HepG2 (cell line): ENCODE data around the gene MAP2K6. TPM values are rescaled to one million over a fixed set of nuclear protein-coding genes. Genes with fewer than 3 reads are reported as not detected.

Experiments
- ARNT ChIP-seq: fragments of 450-650 bp; IDR thresholded peaks from 2 replicates; pipeline ENCODE4 v1.6.1; 2017
- DNMT3B ChIP-seq: conservative IDR thresholded peaks from 2 replicates; pipeline ENCODE4 v1.6.1; 2016; ENCODE audit warnings: missing biosample characterization, control low read depth
- FIP1L1 ChIP-seq: fragments of 200-400 bp; formaldehyde crosslinking; IDR thresholded peaks from 2 replicates; pipeline ENCODE4 v1.6.1; 2018; ENCODE audit warnings: low read depth, mild to moderate bottlenecking, low read length, moderate library complexity, borderline replicate concordance; ENCODE audit not compliant: insufficient read depth
- HIVEP1 ChIP-seq: sonication (generic); formaldehyde crosslinking; IDR thresholded peaks from 2 replicates; pipeline ENCODE4 v1.4.0; 2020; ENCODE audit warnings: mild to moderate bottlenecking, missing genetic modification reagents
- HNRNPUL1 ChIP-seq: fragments of 200-400 bp; formaldehyde crosslinking; IDR thresholded peaks from 2 replicates; pipeline ENCODE4 v1.6.1; 2017; ENCODE audit warnings: low read depth, mild to moderate bottlenecking, low read length, moderate library complexity
- ISL2 ChIP-seq: sonication (generic); formaldehyde crosslinking; IDR thresholded peaks from 2 replicates; pipeline ENCODE4 v1.5.0; 2020; ENCODE audit warnings: missing genetic modification reagents
- KAT8 ChIP-seq: IDR thresholded peaks from 2 replicates; pipeline ENCODE4 v1.6.1; 2016; ENCODE audit warnings: missing genetic modification reagents, missing compliant biosample characterization
- KDM1A ChIP-seq: IDR thresholded peaks from 2 replicates; pipeline ENCODE4 v1.6.1; 2016; ENCODE audit warnings: missing compliant biosample characterization
- KLF6 ChIP-seq: IDR thresholded peaks from 2 replicates; pipeline ENCODE4 v1.8.0; 2016; ENCODE audit warnings: missing biosample characterization, missing genetic modification reagents
- MAF1 ChIP-seq: sonication (generic); formaldehyde crosslinking; IDR thresholded peaks from 2 replicates; pipeline ENCODE4 v1.5.0; 2020; ENCODE audit warnings: missing genetic modification reagents, borderline replicate concordance
- NFATC3 ChIP-seq: sonication (generic); formaldehyde crosslinking; IDR thresholded peaks from 2 replicates; pipeline ENCODE4 v1.5.1; 2020; ENCODE audit warnings: mild to moderate bottlenecking, missing genetic modification reagents
- NR2C2 ChIP-seq: sonication (generic); formaldehyde crosslinking; IDR thresholded peaks from 2 replicates; pipeline ENCODE4 v1.4.0; 2020; ENCODE audit warnings: missing genetic modification reagents, mild to moderate bottlenecking, moderate library complexity, borderline replicate concordance
- NRL ChIP-seq: sonication (generic); formaldehyde crosslinking; IDR thresholded peaks from 2 replicates; pipeline ENCODE4 v1.5.0; 2020; ENCODE audit warnings: missing genetic modification reagents, mild to moderate bottlenecking, moderate library complexity, borderline replicate concordance
- SP1 ChIP-seq, 2 experiments: fragments of 450-650 bp in 1 of 2; sonication (generic) in 1 of 2; formaldehyde crosslinking in 1 of 2; IDR thresholded peaks; 2 replicates each; pipeline versions ENCODE4 v1.4.0 to v1.6.1; 2016 to 2020; ENCODE audit warnings: missing genetic modification reagents in 1 of 2
- ZFY ChIP-seq: sonication (generic); formaldehyde crosslinking; IDR thresholded peaks from 2 replicates; pipeline ENCODE4 v1.4.0; 2020; ENCODE audit warnings: missing genetic modification reagents
- ZNF12 ChIP-seq: sonication (generic); formaldehyde crosslinking; IDR thresholded peaks from 2 replicates; pipeline ENCODE4 v1.5.0; 2020; ENCODE audit warnings: missing genetic modification reagents
- ZNF296 ChIP-seq: sonication (generic); formaldehyde crosslinking; conservative IDR thresholded peaks from 2 replicates; pipeline ENCODE4 v1.5.0; 2020; ENCODE audit warnings: mild to moderate bottlenecking, missing genetic modification reagents
- ZNF556 ChIP-seq: sonication (generic); formaldehyde crosslinking; IDR thresholded peaks from 2 replicates; pipeline ENCODE4 v1.4.0; 2020; ENCODE audit warnings: mild to moderate bottlenecking, missing genetic modification reagents, borderline replicate concordance
- ZNF577 ChIP-seq: sonication (generic); formaldehyde crosslinking; IDR thresholded peaks from 2 replicates; pipeline ENCODE4 v1.4.0; 2020; ENCODE audit warnings: mild to moderate bottlenecking, low read depth, missing genetic modification reagents, borderline replicate concordance
- polyA plus RNA-seq, 8 experiments: library from polyadenylated mRNA; depleted of rRNA in 3 of 8; stranded (reverse) in 7 of 8; unstranded in 1 of 8; fragments of >200 nt; fragmentation: Illumina TruSeq in 4 of 8; extraction: Trizol in 4 of 8; gene quantifications; 2 replicates each; pipeline versions ENCODE4 v1.2.1 to v1.2.3, GENCODE V29; 2011 to 2016; ENCODE audit warnings: low read depth in 4 of 8, missing spikeins in 1 of 8, mixed read lengths in 1 of 8; ENCODE audit not compliant: insufficient read depth in 1 of 8
- total RNA-seq, 5 experiments: library from RNA; depleted of rRNA; stranded (reverse); fragments of >200 nt; fragmentation: Illumina TruSeq; extraction: Trizol; gene quantifications; 2 replicates each; pipeline ENCODE4 v1.2.3, GENCODE V29; 2016; ENCODE audit warnings: low read depth in 1 of 5
- TF ChIP-seq, protein P1 (sequence below): sonication (generic); formaldehyde crosslinking; IDR thresholded peaks from 2 replicates; pipeline ENCODE4 v1.5.0; 2020; ENCODE audit warnings: mild to moderate bottlenecking, missing genetic modification reagents, borderline replicate concordance
- TF ChIP-seq, protein P2 (sequence below): sonication (generic); formaldehyde crosslinking; IDR thresholded peaks from 2 replicates; pipeline ENCODE4 v1.9.0; 2022; ENCODE audit warnings: missing genetic modification reagents, mild to moderate bottlenecking, borderline replicate concordance
- TF ChIP-seq, protein P3 (sequence below): sonication (generic); formaldehyde crosslinking; conservative IDR thresholded peaks from 2 replicates; pipeline ENCODE4 v1.4.0; 2020; ENCODE audit warnings: missing genetic modification reagents

The MAP2K6 gene
- total and polyA plus RNA-seq, 2 of the 13 experiments (the other 11 are each of a cell fraction or from before 2014, with no cell fraction given) = 5.1 to 33.6 TPM

DNA sequence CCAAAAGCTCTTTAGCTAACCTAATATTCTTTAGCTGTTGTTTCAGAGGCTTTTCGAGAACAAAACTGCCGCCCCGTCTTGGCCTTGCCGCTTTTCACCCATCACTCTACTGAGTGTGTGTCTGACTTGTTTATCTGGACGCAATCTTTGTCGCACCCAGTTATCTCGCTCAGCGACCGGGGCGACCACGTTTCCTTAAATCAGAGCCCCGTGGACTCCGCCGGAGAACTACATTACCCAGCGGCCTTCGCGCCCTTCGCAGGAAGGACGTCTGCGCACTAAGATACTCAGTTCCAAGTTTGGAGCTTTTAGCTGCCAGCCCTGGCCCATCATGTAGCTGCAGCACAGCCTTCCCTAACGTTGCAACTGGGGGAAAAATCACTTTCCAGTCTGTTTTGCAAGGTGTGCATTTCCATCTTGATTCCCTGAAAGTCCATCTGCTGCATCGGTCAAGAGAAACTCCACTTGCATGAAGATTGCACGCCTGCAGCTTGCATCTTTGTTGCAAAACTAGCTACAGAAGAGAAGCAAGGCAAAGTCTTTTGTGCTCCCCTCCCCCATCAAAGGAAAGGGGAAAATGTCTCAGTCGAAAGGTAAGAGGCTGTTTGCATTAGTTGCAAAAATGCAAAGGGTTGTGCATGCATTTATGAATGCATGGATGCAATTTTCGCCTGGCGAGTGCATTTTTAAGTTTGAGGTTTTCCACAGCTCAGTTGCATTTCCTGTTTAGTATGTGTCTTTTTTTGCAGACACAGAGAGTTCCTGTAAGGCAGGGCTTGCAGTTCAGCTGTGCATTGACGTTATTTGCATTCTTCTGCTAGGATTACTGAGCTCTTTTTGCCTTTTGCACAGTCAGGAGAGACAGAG lies at the start of gene MAP2K6 (continued):
- TF ChIP-seq, protein P1, sequence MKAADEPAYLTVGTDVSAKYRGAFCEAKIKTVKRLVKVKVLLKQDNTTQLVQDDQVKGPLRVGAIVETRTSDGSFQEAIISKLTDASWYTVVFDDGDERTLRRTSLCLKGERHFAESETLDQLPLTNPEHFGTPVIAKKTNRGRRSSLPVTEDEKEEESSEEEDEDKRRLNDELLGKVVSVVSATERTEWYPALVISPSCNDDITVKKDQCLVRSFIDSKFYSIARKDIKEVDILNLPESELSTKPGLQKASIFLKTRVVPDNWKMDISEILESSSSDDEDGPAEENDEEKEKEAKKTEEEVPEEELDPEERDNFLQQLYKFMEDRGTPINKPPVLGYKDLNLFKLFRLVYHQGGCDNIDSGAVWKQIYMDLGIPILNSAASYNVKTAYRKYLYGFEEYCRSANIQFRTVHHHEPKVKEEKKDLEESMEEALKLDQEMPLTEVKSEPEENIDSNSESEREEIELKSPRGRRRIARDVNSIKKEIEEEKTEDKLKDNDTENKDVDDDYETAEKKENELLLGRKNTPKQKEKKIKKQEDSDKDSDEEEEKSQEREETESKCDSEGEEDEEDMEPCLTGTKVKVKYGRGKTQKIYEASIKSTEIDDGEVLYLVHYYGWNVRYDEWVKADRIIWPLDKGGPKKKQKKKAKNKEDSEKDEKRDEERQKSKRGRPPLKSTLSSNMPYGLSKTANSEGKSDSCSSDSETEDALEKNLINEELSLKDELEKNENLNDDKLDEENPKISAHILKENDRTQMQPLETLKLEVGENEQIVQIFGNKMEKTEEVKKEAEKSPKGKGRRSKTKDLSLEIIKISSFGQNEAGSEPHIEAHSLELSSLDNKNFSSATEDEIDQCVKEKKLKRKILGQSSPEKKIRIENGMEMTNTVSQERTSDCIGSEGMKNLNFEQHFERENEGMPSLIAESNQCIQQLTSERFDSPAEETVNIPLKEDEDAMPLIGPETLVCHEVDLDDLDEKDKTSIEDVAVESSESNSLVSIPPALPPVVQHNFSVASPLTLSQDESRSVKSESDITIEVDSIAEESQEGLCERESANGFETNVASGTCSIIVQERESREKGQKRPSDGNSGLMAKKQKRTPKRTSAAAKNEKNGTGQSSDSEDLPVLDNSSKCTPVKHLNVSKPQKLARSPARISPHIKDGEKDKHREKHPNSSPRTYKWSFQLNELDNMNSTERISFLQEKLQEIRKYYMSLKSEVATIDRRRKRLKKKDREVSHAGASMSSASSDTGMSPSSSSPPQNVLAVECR (CRISPR knock-in tag) = peak; percentile 67; the same call in 1 of the 2 replicates
- TF ChIP-seq ARNT (no peak), HNRNPUL1 (no peak), DNMT3B (CRISPR knock-in tag) (0 out of 2 replicates have a peak, but pooled peaks have one; percentile 59), NFATC3 (CRISPR knock-in tag) (no peak), KAT8 (CRISPR knock-in tag) (peak; percentile 66; the same call in 1 of the 2 replicates), ZNF12 (CRISPR knock-in tag) (0 out of 2 replicates have a peak, but pooled peaks have one; percentile 18), HIVEP1 (CRISPR knock-in tag) (no peak; the same call in 1 of the 2 replicates), SP1 (IDR thresholded peaks at IDR 0.05) (no peak), SP1 (CRISPR knock-in tag; IDR thresholded peaks at IDR 0.05) (no peak), ZFY (CRISPR knock-in tag) (peak; percentile 72; the same call in 1 of the 2 replicates), ISL2 (CRISPR knock-in tag) (peak; percentile 32; the same call in 1 of the 2 replicates), NR2C2 (CRISPR knock-in tag) (no peak), KDM1A (CRISPR knock-in tag) (no peak), ZNF556 (CRISPR knock-in tag) (no peak), NRL (no peak; the same call in 1 of the 2 replicates), ZNF296 (CRISPR knock-in tag) (no peak), FIP1L1 (no peak), KLF6 (CRISPR knock-in tag) (no peak), MAF1 (no peak), ZNF577 (CRISPR knock-in tag) (no peak)
- TF ChIP-seq, protein P2, sequence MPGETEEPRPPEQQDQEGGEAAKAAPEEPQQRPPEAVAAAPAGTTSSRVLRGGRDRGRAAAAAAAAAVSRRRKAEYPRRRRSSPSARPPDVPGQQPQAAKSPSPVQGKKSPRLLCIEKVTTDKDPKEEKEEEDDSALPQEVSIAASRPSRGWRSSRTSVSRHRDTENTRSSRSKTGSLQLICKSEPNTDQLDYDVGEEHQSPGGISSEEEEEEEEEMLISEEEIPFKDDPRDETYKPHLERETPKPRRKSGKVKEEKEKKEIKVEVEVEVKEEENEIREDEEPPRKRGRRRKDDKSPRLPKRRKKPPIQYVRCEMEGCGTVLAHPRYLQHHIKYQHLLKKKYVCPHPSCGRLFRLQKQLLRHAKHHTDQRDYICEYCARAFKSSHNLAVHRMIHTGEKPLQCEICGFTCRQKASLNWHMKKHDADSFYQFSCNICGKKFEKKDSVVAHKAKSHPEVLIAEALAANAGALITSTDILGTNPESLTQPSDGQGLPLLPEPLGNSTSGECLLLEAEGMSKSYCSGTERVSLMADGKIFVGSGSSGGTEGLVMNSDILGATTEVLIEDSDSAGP (CRISPR knock-in tag) = peak; percentile 87; the same call in 1 of the 2 replicates
- TF ChIP-seq, protein P3, sequence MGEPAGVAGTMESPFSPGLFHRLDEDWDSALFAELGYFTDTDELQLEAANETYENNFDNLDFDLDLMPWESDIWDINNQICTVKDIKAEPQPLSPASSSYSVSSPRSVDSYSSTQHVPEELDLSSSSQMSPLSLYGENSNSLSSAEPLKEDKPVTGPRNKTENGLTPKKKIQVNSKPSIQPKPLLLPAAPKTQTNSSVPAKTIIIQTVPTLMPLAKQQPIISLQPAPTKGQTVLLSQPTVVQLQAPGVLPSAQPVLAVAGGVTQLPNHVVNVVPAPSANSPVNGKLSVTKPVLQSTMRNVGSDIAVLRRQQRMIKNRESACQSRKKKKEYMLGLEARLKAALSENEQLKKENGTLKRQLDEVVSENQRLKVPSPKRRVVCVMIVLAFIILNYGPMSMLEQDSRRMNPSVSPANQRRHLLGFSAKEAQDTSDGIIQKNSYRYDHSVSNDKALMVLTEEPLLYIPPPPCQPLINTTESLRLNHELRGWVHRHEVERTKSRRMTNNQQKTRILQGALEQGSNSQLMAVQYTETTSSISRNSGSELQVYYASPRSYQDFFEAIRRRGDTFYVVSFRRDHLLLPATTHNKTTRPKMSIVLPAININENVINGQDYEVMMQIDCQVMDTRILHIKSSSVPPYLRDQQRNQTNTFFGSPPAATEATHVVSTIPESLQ (CRISPR knock-in tag) = no peak
